GM18505 (cell line): ENCODE results near the gene CNTN4.
A peak's percentile ranks its signal among the peaks of the same experiment; 100 is the strongest.
"Not testable (repeated sequence)": the region's sequence is repeated elsewhere in the genome, so short reads cannot be mapped to it uniquely, and the experiment has no call there.

ENCODE experiments used
- ATAC-seq: cut with Tn5 transposase; IDR thresholded peaks from one replicate; pipeline ENCODE4 v1.9.1; 2021; ENCODE audit not compliant: unreplicated experiment
- POLR2A ChIP-seq: IDR thresholded peaks from 4 replicates; pipeline ENCODE4 v1.6.1; 2011; ENCODE audit warnings: borderline replicate concordance; ENCODE audit not compliant: insufficient read depth, insufficient read length; ENCODE audit errors: extremely low read depth

Gene CNTN4

GRCh38 chr3:2512881-2513280, 414.2 kb downstream of the CNTN4 start:
- TF ChIP-seq POLR2A = no peak
- no peak for ATAC-seq

GRCh38 chr3:2513986-2514385, 415.3 kb downstream of the CNTN4 start:
- ATAC-seq = no peak
- no peak for TF ChIP-seq POLR2A

- TF ChIP-seq POLR2A = no peak
- ATAC-seq = no peak
Measured at GRCh38 chr3:2516762-2517441, 418.2 kb downstream of the CNTN4 start.

- ATAC-seq = no peak
Measured at GRCh38 chr3:2517500-2518172, 419.0 kb downstream of the CNTN4 start.

GRCh38 chr3:2523281-2523836, 424.7 kb downstream of the CNTN4 start:
- ATAC-seq = no peak
- TF ChIP-seq POLR2A = no peak

More at GRCh38 chr3:2517500-2518172, 419.0 kb downstream of the CNTN4 start:
- no peak for TF ChIP-seq POLR2A

GRCh38 chr3:2525968-2526367, 427.3 kb downstream of the CNTN4 start:
- TF ChIP-seq POLR2A = no peak
- ATAC-seq = no peak

DNA sequence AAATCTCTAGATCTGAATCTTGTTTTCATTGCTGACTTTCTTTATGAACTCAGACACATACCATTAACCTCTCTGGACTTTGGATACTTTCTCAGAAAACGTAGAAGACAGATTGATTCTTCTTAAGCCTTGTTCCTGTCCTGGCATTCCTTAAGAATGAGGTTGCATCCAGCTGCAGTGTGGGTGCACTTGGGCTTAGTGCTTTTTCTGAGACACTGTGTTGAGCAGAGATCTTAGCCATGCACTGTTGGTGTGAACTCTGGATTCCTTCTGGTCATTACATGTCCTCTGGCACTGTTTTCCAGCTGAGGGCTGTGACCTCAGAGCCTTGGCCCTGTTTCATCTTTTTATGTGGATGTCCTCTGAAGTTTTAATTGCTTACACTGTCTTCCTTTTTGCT, 428.3 kb downstream of the CNTN4 start:
- ATAC-seq = no peak

DNA sequence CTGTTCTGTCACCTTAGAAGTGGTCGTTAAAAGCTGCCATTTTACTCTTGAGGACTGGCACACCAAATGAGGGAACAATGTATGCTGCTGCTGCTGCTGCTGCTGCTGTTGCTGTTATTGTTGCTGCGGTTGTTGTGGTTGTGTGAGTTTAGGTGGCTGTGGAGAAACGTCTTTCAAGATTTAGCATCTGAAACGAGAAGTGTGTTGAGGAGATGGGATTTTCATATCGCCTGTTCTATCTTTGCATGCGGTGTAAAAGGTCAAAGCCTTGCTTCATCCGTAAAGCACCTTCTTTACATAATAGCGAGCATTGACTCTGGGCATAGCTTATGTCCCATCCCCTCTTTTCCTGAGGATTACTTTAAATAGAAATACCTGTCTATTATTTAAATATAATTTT, 428.7 kb downstream of the CNTN4 start:
- ATAC-seq = peak; percentile 42

More for the DNA sequence above, 428.3 kb downstream of the CNTN4 start:
- no peak for TF ChIP-seq POLR2A

- ATAC-seq = not testable (repeated sequence)
Measured at GRCh38 chr3:2534767-2535166, 436.1 kb downstream of the CNTN4 start.

DNA sequence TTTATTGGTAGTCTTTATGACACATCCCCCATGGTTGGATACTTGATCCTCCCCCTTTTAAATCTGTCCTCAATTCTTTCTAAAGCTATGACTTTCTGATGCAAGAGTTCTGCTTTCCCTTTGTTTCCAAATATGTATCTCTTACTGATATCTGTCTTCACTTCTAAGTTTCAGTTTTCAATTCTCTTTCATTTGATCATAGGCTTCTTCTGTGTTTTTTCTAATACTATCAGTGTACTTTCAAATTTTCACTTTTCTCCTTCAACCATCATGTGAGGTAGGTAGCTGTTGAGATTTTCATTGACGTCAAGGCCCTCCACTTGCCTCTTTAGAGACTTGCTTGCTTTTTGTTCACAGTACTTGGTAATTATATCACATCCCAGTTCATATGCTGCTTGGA, 436.5 kb downstream of the CNTN4 start:
- no peak for ATAC-seq
- TF ChIP-seq POLR2A = no peak

DNA sequence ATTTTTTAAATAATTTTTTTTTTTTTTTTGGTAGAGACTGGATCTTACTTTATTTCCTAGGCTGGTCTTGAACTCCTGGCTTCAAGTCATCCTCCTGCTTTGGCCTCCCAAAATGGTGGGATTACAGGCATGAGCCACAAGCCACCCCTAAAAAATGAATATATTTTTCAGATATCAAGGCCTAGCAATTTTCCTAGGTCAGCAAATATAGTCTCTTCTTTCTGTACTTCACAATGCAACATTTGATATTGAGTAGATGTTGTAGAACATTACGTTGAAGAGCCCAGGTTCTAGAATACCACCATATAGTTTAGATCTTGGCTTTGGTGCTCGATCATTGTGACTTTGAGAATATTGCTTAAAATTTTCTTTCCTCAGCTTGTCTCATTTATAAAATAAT, 437.9 kb downstream of the CNTN4 start:
- no peak for ATAC-seq
- no peak for TF ChIP-seq POLR2A

DNA sequence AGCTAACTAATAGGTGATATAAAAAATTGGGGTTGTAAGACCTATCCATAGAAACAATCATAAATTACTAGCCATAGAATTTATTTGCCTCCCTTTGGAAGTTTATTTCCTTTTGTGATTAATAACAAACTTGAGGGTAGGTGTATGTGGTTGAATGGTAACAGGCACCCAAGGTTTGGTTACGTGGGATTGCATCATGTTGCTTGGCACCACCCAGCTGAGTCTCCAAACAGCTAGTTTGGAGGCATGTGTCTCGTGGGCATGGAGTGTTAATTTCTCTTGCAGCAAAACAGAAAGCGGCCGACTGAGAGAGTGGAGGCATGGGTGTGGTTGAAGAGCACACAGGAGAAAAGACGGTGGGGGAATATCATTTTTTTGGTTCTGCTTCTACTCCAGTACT, 441.4 kb downstream of the CNTN4 start:
- no peak for ATAC-seq
- TF ChIP-seq POLR2A = no peak

DNA sequence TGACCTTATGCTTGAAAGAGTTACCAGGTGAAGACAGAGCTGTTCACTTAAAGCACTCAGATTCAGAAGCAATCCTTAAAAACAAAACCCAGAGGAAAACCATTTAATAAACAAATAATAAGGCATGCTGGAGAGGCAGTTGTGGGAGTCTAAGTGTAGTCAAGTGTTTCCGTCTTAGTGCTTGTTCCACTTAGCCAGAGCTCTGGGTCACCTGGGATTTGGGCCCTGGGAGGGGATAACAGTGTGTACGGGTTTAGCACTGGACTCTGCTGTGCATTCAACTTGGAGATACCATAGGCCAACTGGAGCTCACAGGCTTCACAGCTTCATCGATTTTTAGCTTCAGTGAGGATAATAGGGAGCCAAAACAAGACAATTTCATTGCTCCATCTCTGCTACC, 444.6 kb downstream of the CNTN4 start:
- ATAC-seq = no peak

GRCh38 chr3:2544212-2544611, 445.5 kb downstream of the CNTN4 start:
- ATAC-seq = no peak
- no peak for TF ChIP-seq POLR2A

More for the DNA sequence above, 444.6 kb downstream of the CNTN4 start:
- no peak for TF ChIP-seq POLR2A
